OCI-LY7 (cell line): Measurements from ENCODE around the gene RAB3IL1. TPM values are rescaled to one million over a fixed set of nuclear protein-coding genes. Genes with fewer than 3 reads are reported as not detected.

Experiments used
- BruUV-seq: library from RNA; stranded (reverse); fragments of 400-500 nt; replicated peaks from 2 replicates; lab custom pipeline; 2021; lab: Mats Ljungman, UMichigan
- CTCF ChIA-PET: fragments of 300-600 bp; sonication (Branson Sonifier 250); formaldehyde crosslinking; loops from one replicate; lab custom pipeline; 2022; ENCODE audit warnings: antibody characterized with exemption; ENCODE audit not compliant: unreplicated experiment; lab: Charles Lee
- POLR2A ChIA-PET: fragments of 300-600 bp; sonication (Branson Sonifier 250); formaldehyde crosslinking; loops from one replicate; lab custom pipeline; 2022; ENCODE audit warnings: antibody characterized with exemption; lab: Charles Lee
- DNase-seq: peaks from one replicate; pipeline ENCODE4 v3.0.0-alpha.2; 2015; ENCODE audit warnings: low spot score
- H2AFZ ChIP-seq: fragments of 200-600 bp; sonication (generic), shearing (Covaris generic); 2 replicates; pipeline ENCODE4 v1.6.1; 2014; ENCODE audit warnings: mild to moderate bottlenecking, antibody characterized with exemption, low read length, moderate library complexity
- H3K27ac ChIP-seq: fragments of 200-600 bp; sonication (generic); 2 replicates; pipeline ENCODE4 v1.5.1; 2014; ENCODE audit warnings: mixed run types, low read depth, mild to moderate bottlenecking, moderate library complexity, low read length, inconsistent platforms; ENCODE audit not compliant: poor library complexity, severe bottlenecking
- H3K36me3 ChIP-seq: fragments of 200-600 bp; sonication (generic); 2 replicates; pipeline ENCODE4 v1.6.1; 2014; ENCODE audit warnings: mild to moderate bottlenecking, antibody characterized with exemption, low read length, moderate library complexity, mixed read lengths; ENCODE audit not compliant: insufficient read depth
- H3K4me1 ChIP-seq: fragments of 200-600 bp; sonication (generic); 2 replicates; pipeline ENCODE4 v1.5.1; 2014; ENCODE audit warnings: mild to moderate bottlenecking, low read length; ENCODE audit not compliant: insufficient read depth, poor library complexity, severe bottlenecking
- H3K4me2 ChIP-seq: fragments of 200-600 bp; sonication (generic); 2 replicates; pipeline ENCODE4 v1.6.1; 2014; ENCODE audit warnings: mild to moderate bottlenecking, low read length
- H3K4me3 ChIP-seq: fragments of 200-600 bp; sonication (generic); 2 replicates; pipeline ENCODE4 v1.5.1; 2014; ENCODE audit warnings: mild to moderate bottlenecking, low read depth, low read length; ENCODE audit not compliant: poor library complexity, severe bottlenecking
- H3K79me2 ChIP-seq: fragments of 200-600 bp; sonication (generic); 2 replicates; pipeline ENCODE4 v1.6.1; 2016; ENCODE audit warnings: low read depth, mild to moderate bottlenecking, low read length, moderate library complexity, mixed read lengths; ENCODE audit not compliant: insufficient read depth
- H3K9me2 ChIP-seq: fragments of 200-600 bp; sonication (generic); 2 replicates; pipeline ENCODE4 v1.6.1; 2016; ENCODE audit warnings: mild to moderate bottlenecking, low read length, mixed read lengths; ENCODE audit not compliant: insufficient read depth
- H3K9me3 ChIP-seq: fragments of 200-600 bp; sonication (generic); 2 replicates; pipeline ENCODE4 v1.6.1; 2014; ENCODE audit warnings: mild to moderate bottlenecking, mixed run types, low read length, mixed read lengths
- H4K20me1 ChIP-seq: fragments of 200-600 bp; sonication (generic); 2 replicates; pipeline ENCODE4 v1.6.1; 2014; ENCODE audit warnings: mild to moderate bottlenecking, antibody characterized with exemption, low read length, moderate library complexity, mixed read lengths; ENCODE audit not compliant: insufficient read depth
- CTCF ChIP-seq: fragments of 200-600 bp; sonication (generic); conservative IDR thresholded peaks from 2 replicates; pipeline ENCODE4 v1.5.1; 2014; ENCODE audit warnings: mild to moderate bottlenecking, antibody characterized with exemption, low read length, moderate library complexity, mixed read lengths
- EZH2phosphoT487 ChIP-seq: fragments of 200-600 bp; sonication (generic); IDR thresholded peaks from 2 replicates; pipeline ENCODE4 v1.6.1; 2018; ENCODE audit warnings: low read depth, borderline replicate concordance, mild to moderate bottlenecking, mixed run types, antibody characterized with exemption, low read length, moderate library complexity, mixed read lengths
- intact Hi-C: fragments of 100-400 bp; cut with micrococcal nuclease; formaldehyde crosslinking; loops from one replicate; pipeline ENCODE4 v1.10.0; 2022; ENCODE audit not compliant: unreplicated experiment
- total RNA-seq, 2 experiments: library from RNA; depleted of rRNA in 1 of 2; stranded (reverse); fragments of >200 nt in 1 of 2; shearing (Covaris generic) in 1 of 2; gene quantifications; 2 replicates each; pipeline ENCODE4 v1.2.3, GENCODE V29; 2014 to 2022

Gene RAB3IL1
- total RNA-seq, 2 experiments from 2014 or later, result not detected

GRCh38 chr11:61885784-61886580, 31.4 kb downstream of the RAB3IL1 start:
- H3K4me1 ChIP-seq, result peaks cover 58% of the 10 kb centered on the region
- H4K20me1 ChIP-seq, result no peaks in the 10 kb centered on the region
- H3K4me2 ChIP-seq, result no peak overlapping the region
- H3K79me2 ChIP-seq, result no peaks in the 10 kb centered on the region; the same call in 1 of the 2 replicates
- H3K4me3 ChIP-seq, result no peak overlapping the region
- POLR2A ChIA-PET, result no interaction called here
- no TSS peak for BruUV-seq
- TF ChIP-seq CTCF, result no peak
- TF ChIP-seq EZH2phosphoT487, result no peak
- no peak overlapping the region for H3K27ac ChIP-seq
- no peaks in the 10 kb centered on the region for H3K9me3 ChIP-seq
- H2AFZ ChIP-seq, result no peak overlapping the region
- no peak for DNase-seq
- H3K36me3 ChIP-seq, result no peaks in the 10 kb centered on the region; the same call in 1 of the 2 replicates
- CTCF ChIA-PET, result no interaction called here
- no peaks in the 10 kb centered on the region for H3K9me2 ChIP-seq
- intact Hi-C loops, result no loop called here

- no peaks in the 10 kb centered on the region for H3K9me2 ChIP-seq
- intact Hi-C loops, result no loop called here
- H3K9me3 ChIP-seq, result no peaks in the 10 kb centered on the region
- ChIA-PET CTCF (interaction anchor here (0.5 kb wide), 1 partner anchor 222 kb away, joined by 3 read pairs; no protein-coding TSS in a partner anchor), POLR2A (no interaction called here)
- H3K27ac ChIP-seq, result no peak overlapping the region
- no peaks in the 10 kb centered on the region; the same call in 1 of the 2 replicates for H3K36me3 ChIP-seq
- no peak overlapping the region for H3K4me2 ChIP-seq
- H3K4me3 ChIP-seq, result no peak overlapping the region
- no TSS peak for BruUV-seq
- H3K79me2 ChIP-seq, result no peaks in the 10 kb centered on the region; the same call in 1 of the 2 replicates
- TF ChIP-seq CTCF, result no peak
- TF ChIP-seq EZH2phosphoT487, result no peak
- H2AFZ ChIP-seq, result no peak overlapping the region
- no peak for DNase-seq
- peaks cover 55% of the 10 kb centered on the region for H3K4me1 ChIP-seq
- no peaks in the 10 kb centered on the region for H4K20me1 ChIP-seq
These were observed 32.1 kb downstream of the RAB3IL1 start for GRCh38 chr11:61885166-61885778.
